Left lobe of liver (tissue), 2 donors: Measurements from ENCODE around the gene MYO3B. TPM values are rescaled to one million over a fixed set of nuclear protein-coding genes. Genes with fewer than 3 reads are reported as not detected.

ENCODE experiments used
- ATAC-seq: fragments of 200-7000 bp; cut with Tn5 transposase; one replicate; pipeline ENCODE4 v1.9.1; 2020; ENCODE audit warnings: mild to moderate bottlenecking, moderate library complexity
- DNase-seq: peaks from one replicate; pipeline ENCODE4 v3.0.0-alpha.2; 2020; ENCODE audit warnings: low spot score
- total RNA-seq: library from RNA; stranded (reverse); gene quantifications from one replicate; pipeline ENCODE4 v1.2.1, GENCODE V29; 2021
- donor health status: DM: no; HTN: no; CAD: no; lungs with moderate emphysema.
- donor health status: DM: no; HTN: yes; CAD: no.

The MYO3B gene, protein sequence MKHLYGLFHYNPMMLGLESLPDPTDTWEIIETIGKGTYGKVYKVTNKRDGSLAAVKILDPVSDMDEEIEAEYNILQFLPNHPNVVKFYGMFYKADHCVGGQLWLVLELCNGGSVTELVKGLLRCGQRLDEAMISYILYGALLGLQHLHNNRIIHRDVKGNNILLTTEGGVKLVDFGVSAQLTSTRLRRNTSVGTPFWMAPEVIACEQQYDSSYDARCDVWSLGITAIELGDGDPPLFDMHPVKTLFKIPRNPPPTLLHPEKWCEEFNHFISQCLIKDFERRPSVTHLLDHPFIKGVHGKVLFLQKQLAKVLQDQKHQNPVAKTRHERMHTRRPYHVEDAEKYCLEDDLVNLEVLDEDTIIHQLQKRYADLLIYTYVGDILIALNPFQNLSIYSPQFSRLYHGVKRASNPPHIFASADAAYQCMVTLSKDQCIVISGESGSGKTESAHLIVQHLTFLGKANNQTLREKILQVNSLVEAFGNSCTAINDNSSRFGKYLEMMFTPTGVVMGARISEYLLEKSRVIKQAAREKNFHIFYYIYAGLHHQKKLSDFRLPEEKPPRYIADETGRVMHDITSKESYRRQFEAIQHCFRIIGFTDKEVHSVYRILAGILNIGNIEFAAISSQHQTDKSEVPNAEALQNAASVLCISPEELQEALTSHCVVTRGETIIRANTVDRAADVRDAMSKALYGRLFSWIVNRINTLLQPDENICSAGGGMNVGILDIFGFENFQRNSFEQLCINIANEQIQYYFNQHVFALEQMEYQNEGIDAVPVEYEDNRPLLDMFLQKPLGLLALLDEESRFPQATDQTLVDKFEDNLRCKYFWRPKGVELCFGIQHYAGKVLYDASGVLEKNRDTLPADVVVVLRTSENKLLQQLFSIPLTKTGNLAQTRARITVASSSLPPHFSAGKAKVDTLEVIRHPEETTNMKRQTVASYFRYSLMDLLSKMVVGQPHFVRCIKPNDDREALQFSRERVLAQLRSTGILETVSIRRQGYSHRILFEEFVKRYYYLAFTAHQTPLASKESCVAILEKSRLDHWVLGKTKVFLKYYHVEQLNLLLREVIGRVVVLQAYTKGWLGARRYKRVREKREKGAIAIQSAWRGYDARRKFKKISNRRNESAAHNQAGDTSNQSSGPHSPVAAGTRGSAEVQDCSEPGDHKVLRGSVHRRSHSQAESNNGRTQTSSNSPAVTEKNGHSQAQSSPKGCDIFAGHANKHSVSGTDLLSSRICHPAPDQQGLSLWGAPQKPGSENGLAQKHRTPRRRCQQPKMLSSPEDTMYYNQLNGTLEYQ (N-terminal part only)
- not detected for total RNA-seq

DNA sequence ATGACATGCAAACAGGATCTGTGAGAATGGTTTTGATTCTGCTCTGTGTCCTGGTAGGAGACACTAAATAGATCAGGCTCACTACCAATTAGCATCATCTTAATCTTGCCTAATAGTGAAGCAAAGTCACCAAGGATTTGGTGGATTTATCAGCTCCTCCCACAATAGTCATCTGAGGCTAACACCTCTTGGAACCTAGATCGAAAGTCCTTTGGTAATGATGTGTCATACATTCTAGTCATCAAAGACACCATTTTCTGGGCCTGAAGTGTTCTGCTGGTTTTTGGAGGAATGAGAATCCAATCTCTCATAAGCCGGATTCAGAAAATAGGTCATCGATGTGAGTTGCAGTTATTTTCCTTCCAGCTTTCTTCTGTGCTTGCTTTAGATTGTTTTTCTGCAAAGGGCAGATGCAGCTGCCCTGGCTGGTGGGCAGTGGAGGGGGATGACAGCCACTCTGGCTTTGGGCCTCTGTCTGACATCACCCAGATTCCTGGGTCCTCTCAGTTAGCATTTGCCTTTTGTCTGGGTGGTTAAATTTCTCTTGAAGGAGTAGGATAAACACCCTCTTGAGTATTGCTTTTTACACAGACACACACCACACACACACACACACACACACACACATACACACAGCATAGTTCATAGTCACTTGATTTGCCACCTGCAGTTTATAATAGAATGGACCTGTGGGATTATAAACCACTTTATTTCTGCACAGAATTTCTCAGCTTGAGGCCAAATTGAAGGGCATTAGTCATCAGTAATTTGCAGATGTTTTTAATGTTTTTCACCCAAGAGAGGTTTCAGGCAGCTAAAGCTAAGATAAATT, at the start of gene MYO3B:
TSS of gene MYO3B (plus strand) at position 198 of the 832 bp plus-strand sequence. CDS start at position 339, 141 bp downstream.
- DNase-seq (no peak), ATAC-seq (no peak)

DNA sequence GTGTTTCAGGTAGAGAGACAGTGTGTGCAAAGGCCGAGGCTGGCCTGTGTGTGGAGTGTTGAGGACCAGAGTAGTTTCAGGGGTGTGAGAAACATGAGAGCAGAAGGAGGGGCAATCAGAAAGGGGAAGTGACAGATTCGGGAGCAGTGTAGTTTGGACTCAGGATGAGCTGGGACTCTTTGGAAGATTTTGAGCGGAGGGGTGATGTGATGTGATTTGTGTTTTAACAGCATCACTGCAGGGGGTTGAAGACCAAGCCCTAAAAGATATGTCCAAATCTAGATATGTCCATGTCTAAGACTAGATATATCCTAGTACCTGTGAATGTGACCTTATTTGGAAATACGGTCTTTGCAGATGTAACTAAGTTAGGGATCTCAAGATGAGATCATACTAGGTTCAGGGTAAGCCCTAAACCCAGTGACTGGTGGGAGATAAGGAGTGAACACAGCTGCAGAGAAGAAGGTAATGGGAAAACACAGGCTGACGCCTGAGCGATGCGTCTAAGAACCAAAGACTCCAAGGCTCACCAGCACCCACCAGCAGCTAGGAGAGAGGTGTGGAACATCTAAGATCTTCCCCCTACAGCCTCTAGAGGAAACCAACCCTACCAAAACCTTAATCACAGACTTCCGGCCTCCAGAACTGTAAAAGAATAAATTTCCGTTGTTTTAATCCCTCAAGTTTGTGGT, 38.5 kb upstream of the MYO3B start:
- DNase-seq (no peak), ATAC-seq (no peak)

DNA sequence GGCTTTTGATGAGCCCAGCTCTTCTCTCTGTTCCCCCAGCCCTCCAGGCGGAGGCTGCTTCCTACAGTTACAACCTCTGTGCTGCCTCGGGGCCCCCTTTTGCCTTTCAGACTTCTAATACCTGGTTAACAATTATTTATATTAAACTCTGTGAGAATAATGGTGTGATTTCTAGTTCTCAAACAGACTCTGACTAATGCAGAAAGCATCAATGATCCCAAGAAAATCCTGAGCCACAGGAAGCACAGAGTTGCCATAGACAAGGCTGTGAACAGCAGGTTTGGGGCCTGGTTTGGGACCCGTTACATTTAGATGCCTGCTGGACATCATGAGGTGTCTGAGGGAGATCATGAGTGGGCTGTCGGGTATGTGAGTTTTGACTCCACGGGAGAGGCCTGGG, 37.4 kb upstream of the MYO3B start:
- ATAC-seq (no peak), DNase-seq (no peak)

DNA sequence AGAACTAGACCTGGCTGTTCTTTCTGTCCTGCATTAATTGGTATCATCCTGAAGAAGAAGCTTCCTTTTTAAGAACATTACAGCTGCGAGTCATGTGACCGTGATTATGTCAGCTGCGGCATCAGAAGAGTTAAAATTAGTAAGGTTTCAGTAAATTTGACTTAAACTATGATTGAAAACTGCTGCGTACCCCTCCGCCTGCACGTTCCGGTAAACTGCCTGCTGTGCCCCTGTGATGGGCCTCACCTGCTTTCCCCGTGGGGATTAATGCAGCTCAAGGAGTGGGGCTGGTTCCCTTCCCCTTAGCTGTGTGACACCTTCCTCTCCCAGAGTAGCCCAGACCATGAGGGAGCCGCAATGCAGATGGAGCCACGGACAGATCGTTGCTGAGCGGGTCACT, 36.1 kb upstream of the MYO3B start:
- no peak for DNase-seq
- no peak for ATAC-seq

DNA sequence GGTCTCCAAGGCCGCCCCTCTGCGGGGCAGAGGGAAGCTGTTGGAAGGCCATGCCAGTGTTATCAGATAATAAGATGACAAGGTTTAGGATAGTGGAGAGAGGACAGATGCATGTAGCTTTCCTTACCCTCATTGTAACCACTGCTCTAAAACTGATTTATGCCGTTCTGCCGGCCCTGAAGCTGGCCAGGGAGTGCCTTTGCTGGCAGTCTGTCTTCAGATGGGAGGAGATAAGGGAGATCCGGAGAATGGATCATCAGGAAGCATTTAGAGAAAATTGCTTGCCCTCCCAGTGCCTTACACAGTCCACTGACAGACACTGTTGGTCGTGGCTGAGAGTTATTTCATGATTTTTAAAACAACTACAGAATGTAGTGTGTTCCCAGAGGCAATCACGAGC, 35.4 kb upstream of the MYO3B start:
- no peak for ATAC-seq

DNA sequence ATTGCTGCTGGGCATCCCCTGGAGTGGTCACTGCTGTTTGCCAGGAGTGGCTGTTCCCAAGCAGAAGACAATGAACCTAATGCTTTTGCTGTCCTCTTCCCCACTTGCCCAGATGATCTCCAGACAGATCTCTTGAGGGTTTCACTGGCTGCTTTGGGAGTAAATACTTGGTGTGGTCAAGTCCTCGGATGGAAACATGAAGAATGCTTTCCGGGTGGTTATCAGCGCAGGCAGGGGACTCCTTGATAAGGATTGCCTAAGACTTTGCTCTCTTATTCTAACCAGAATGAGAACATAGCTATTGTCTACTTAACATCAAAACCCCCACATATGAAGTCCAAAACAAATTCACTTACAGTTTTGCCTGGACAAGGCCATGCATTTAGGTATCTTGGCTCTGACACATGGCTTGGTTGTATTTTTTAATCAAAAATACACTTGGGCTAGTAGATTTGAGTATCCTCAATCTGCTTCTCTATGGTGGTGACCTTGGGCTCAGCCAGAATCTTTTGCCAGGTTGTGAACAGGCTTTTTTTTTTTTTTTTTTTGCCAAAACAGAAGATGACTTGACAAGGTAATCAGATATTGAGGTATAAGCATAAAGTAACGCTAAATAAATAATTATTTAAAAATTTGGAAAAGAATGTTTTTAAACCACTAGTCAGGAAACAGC, 34.8 kb upstream of the MYO3B start:
- no peak for DNase-seq
- no peak for ATAC-seq

More for the DNA sequence above, 35.4 kb upstream of the MYO3B start:
- no peak for DNase-seq

DNA sequence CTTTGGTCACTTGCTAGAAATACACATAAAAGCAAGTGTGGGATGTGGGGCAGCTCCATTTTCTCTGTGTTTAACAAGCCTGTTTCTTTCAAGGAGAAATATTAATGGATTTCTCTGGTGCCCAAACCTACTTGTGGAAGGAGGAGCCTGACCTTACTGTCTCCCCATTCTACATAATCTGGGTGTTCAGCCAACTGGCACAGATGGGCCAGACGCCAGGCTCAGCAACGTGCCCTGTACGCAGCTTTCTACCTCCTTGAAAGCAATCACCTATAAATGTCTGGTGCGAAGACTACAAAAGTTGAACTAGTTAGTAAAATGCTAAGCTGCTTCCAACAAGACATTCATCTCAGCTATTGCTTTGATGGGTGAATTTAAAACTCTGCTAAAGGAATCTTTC, 33.2 kb upstream of the MYO3B start:
- DNase-seq = no peak
- ATAC-seq = no peak

DNA sequence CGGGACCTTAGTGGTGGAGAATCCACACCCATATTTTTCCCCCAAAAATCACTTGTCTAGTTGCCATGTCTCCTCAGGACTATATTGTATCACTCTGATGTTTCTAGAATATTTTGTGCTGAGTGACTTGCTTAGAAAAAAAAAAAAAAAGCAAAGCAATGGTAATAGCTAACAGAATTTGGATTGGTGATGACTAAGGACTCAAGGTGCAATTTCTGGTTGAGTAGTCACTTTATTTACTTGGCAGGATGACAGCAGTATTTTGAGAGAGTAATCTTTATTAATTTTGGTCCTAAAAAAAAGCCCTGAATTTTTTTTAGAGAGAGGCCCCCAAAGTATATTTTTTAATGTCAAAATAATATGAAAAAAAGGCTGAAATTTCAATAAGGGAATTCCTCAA, 32.8 kb upstream of the MYO3B start:
- DNase-seq = no peak
- ATAC-seq = no peak

DNA sequence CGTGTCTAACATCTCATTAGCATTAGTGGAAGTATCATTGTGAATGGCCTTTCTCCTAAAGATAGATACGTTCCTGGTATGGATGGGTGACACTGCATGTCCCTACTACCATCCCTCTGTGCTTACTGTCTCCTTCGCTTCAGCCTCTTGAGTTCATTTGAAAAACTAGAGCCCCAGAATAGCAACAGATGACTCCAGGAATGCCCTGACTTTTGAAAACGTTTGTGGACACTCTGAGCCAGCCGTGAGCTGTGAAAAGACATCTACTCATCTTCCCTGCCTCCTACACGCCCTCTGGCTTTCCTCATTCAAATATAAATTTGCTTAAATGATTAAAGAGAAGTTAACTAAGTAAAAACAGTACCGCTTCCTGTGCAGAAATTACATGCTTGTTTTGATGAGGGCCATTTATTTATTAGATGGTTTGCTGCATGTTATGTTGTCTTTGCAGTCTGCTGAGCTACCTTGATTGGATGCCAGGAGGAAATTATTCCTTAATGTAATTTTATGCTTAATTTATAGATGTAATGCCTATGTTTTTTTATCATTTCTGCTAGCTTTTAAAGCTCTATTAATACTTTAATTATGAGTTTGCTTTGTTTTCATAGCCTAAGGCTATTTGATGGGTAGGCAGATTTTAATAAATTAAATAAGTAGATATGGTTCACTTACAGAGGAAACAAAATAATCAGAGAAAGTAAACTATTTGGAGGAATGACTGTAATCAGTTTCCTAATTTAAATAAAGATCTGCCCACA, 32.1 kb upstream of the MYO3B start:
- DNase-seq = no peak
- no peak for ATAC-seq

DNA sequence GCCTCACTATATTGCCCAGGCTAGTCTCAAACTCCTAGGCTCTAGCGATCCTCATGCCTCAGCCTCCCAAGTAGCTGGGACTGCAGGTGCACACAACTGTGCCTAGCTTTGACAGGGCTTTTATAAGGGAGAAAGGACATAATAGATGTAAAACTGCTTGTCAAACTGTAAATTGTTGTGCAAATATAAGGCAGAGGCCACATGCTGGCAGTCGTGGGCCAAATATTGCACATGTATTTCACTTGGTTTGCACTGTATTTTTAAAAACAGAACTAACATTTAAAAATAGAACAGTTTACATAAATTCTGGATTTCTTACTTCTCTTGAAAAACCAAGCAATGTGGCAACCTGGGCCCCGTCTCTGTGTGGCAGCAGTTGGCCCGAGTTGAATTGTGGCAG, 31.2 kb upstream of the MYO3B start:
- no peak for DNase-seq

DNA sequence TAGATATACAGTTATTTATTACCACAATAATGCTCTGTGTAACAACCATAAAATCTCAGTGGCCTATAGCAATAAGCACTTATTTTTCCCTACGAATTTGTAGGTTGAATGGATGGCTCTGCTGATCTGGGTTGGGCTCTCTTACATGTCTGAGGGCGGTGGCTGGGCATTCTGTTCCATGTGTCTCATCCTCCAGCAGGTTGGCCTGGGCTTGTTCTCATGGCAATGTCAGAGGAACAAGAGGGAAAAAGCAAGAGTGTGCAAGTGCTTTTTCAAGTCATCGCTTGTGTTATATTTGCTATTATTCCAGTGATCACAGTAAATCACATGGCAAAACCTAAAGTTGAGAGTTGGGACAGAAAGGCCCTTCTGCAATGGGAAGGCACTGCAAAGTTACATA, 30.4 kb upstream of the MYO3B start:
- DNase-seq = no peak
- no peak for ATAC-seq

More for the DNA sequence above, 31.2 kb upstream of the MYO3B start:
- ATAC-seq = no peak

DNA sequence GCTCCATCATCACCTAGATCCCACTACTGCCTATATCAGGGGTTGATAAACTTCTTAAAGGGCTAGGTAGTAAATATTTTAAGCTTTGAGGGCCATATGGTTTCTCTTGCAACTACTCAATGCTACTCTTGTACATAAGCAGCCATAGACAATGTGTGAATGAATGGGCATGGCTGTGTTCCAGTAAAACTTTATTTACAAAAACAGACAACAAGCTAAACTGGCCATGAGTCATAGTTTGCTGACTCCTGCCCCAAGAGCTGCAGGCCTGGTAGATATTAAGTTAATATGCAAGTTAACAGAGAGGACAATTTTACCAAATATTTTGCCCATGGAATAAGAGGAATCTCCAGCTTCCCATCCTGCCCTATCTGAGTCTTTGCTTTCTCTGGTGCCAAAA, 29.8 kb upstream of the MYO3B start:
- ATAC-seq = no peak
- DNase-seq = no peak

DNA sequence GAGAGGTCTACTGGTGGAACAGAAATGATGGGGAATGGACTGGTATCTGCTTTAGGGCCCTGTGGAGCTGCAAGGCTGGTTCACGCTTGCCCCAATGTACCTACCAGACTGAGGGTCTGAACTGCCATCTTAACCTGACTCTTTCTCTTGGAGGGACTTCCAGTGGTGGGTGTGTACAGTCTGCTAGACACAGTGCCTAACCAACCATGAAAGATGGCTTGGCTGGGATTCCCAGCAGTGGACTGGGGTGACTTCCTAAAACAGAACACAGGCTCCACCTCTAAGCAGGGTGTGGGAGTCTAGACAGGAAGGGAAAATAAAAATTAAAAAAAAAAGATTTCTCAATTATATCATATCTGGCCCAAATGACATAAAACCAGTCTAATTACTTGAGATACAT, 25.5 kb upstream of the MYO3B start:
- no peak for ATAC-seq
- no peak for DNase-seq

DNA sequence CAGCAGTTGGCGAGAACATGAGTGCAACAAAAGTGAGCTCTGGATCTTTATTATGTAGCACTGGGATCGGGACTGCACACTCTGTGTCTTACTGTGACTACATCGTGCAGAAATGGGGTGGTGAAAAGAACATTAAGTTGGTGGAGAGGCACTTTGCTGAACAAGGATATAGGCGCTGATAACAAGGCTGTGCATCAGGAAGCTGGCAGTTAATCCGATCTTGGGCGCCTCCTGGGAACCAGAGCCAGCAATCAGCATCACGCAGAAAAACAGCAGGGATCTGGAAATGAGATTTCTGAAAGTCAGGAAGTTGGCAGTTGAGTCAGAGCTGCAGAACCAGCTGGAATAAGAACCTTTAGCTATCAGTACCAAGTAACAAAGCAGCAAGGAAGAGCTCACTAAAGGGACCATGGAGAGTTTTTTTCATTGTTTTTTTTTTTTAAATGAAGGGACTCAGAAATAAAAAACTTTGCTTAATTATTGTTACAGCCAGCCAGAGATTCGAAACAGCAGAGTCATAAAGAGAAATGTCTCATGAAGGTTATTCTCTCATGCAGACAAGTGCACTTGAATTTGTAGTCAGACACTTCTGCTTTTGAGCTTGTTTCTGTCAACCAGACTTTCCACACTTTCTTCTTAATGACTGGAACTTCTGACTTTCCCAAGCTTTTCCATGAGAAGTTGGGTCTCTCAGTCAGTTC, 22.8 kb upstream of the MYO3B start:
- ATAC-seq = no peak
- DNase-seq = no peak

DNA sequence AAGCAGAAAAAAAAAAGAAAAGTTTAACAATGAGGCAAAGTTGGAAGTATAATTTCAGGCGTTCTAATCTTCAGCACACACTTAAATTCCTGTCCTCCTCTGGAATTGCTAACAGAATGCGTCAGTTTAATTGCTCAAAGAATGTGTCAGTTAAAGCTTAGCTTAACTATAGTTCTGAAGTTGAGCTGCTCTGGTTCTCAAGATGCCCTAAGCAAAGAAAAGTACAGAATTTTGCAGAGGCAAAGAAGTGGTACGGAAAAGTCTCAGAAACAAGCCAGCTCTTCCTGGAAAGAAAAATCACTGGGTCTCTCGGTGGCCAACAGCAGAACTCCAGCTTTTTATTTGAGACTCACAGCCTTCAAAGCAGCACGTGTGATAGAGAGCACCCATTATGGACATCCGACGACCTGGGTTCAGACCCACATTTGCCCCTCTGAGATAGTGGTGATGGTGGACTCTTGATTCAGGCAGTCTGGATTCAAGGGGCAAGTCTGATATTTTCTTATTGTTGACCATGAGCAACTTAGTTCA, 22.2 kb upstream of the MYO3B start:
- ATAC-seq (no peak), DNase-seq (no peak)

DNA sequence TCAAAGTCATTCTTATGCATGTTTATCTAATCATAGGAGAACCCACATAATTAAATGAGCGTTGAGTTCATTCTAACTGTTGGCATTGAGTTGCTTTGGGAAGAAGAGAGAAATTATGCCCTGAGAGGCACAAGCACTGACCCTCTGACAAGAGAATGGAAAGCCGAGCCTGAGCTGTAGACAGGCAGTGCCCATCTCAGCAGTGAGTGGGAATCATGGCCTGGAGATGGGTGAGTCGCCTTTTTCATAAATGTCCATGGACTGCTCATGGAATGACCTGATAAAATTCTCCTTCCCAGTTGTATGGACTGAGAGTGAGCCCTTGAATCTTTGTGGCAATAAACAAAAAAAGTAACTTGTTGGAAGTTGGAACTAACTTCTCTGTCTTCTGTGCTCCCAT, 21.4 kb upstream of the MYO3B start:
- no peak for ATAC-seq
- no peak for DNase-seq

DNA sequence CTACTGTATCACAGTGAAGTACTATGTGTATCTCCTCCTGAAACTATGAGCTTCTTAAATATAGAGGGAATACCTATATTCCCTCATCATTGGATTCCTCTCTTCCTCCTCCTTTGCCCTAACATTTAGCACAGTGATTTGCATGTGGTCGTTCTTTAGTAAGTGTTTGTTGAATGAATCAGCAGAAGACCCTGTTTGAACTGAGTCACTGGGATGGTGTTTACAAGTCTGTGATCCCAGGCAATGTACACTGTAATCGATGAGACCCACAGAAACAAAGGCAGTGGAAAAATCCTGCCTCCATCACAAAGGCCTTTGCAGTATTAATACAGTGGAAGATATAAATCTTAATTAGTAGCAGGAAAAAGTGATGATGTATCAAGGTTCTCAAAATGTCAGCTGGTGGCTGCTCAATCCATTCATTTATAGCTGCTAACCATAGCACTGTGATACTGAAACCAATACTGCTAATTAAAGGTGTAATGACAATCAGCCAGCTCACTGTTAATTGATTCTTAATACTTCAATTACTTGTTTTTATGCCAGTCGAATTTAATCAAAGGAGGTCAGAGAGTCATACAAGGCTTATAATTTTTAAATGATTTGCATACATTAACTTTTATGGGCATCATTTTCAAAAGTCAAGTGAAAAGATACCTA, 20.8 kb upstream of the MYO3B start:
- DNase-seq (no peak), ATAC-seq (no peak)
